HG02763 (cell line): ENCODE data around the gene EFNA4.

Source experiments
- ATAC-seq: cut with Tn5 transposase; IDR thresholded peaks from one replicate; pipeline ENCODE4 v1.9.1; 2021; ENCODE audit warnings: mild to moderate bottlenecking, moderate library complexity; ENCODE audit not compliant: unreplicated experiment

EFNA4 gene

DNA sequence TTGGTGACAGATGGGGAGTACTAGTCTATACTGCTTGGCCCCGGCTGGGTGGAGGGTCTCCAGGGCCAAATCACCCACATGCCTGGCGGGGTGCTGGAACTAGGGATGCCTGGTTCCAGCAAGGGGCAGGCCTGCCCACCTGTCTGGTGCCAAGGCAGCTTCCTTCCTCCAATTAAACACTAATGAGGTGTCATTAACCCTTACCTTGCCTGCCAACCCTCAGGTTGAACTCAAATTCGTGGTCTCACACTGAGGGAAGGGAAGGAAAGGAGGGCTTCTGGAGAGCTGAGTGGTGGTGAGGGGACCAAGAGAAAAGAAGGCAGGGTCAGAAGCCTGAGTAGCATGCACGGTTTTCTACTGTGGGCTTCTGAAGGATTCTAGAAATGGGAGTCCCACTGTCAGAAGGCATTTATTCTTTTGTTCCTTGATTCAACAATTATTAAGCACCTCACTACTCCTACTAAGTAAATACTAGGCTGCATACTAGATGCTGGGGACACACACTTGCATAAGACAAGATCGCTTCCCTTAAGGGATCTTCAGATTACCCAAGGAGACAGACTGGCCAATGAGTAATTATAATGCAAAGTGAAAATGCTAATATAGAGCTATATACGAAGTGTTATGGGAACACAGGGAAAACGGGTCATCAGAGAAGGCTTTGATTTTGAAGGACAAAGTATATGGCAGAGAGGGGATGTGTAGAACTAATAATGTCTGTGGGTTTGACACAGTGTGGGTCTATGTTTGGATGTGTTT, 9.2 kb downstream of the EFNA4 start:
- ATAC-seq, result no peak

DNA sequence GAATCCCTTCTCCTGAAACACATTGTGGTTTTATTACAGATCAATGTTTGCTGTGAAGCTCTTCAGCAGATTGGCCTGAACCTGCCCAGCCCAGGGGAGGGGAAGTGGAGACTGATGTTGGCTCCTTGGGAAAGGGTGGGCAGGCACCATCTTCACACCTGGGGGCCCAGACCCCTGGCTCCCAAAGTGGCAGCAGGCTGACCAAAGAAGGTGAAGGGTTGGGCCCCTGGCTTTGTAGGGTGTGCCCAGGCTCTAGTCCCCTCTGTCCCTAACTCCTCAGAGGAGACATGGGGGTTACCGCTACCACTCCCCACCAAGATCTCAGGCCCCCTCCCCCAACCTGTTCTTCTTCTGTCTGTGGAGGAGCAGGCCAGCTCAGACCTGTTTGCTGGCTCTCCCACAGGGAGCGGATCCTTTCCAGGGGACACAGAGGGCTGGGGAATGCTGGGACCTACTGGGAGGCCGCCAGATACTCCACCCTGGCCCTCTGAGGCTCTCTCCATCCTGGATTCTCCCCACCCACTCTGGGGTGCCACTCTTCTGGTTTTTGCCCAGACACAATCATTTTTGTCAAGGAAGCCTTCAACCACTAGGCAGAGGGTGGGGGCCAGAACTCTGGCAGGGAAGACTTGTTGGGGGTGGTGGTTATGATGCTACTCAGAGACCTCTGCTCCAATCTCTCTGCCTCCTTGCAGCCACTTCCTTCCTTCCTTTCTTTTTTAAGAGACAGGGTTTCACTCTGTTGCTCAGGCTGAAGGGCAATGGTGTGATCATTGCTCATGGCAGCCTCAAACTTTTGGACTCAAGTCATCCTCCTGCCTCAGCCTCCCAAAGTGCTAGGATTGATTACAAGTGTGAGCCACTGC, 10.1 kb downstream of the EFNA4 start:
- no peak for ATAC-seq

DNA sequence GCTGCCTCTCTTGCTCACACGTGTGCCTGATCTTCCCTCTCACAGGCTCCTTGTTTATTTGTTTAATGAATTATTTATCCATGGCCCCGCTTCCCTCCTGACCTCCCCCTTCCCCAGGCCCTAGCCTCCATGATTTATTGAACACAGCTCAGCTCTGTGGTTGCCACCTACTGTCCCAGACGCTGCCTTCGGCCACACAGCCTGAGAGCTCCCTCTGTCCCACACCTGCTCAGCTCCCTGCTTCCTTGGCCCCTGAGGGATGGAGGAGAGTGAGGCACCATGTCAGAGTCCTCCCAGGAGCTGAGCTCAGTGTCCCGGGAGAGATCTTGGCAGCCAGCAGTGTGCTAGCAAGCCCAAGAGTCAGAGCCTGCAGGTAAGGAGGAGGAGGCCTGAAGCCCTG, 12.0 kb downstream of the EFNA4 start:
- ATAC-seq, result no peak

DNA sequence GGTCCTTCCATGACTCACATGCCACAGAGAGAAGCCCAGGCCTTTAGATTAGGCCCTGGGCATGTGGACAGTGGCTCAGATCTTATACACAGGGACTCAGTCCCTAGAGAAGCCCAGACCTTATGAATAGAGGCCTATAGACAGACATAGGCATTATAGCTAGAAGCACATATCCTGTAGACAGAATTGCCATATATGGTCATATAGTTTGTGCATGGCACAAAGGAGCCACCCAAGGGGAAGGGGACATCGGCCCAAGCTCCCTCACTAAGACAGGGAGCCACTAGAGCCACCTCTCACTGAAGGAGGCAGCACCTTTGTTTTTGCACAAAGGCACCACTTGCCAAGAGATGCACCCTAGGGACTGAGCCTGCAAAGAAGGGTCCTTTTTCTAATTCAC, 12.8 kb downstream of the EFNA4 start:
- no peak for ATAC-seq

DNA sequence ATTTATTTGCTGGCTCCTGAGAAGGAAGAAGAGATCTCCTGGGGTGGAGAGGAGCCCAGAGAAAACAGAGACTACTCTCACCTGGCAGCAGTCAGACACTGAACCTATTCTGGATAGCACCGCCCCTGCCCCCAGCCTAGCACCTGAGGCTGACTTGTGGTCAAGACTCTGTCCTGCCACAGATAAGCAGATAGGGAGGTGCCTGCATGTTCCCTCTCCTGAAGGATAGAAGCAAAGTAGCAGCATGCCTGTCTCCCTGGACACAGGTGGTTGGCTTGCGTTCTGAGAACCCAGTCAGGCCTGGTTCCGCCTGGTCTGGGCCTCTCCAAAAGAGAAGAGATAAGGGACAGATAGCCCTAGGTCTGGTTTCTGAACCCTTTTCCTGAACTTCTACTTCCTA, 13.8 kb downstream of the EFNA4 start:
- no peak for ATAC-seq

DNA sequence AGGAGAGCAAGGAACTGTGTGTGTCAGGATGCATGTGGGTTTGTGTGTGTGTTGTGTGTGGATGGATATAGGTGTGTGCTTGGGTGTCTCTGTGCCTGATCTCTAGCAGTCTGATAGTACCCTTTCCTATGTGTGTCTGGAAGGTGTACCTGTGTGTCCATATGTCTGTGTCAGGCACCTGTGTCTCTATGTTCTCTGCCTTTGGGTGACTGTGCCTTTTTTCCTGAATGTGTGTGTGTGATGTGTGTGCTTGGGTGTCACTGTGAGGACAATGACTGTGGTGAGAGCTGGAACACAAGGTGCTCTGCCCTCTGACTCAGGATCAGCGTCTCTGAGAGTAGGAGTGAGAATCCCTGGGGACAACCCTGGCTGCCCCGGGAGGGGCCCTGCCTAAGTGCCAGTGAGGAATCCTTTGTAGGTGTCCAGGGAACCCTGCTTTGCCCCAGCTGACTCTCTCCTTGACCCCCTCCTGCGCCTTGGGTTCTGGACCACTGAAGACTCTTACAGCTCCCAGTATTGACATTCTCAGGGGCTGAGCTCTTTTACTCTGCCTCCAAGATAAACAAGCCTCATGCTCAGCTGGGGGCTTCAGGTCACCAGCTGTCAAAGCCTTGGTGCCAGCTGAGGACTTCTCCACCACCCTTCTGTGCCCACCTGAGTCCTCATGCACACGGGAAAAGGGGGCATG, 14.4 kb downstream of the EFNA4 start:
- ATAC-seq, result no peak

DNA sequence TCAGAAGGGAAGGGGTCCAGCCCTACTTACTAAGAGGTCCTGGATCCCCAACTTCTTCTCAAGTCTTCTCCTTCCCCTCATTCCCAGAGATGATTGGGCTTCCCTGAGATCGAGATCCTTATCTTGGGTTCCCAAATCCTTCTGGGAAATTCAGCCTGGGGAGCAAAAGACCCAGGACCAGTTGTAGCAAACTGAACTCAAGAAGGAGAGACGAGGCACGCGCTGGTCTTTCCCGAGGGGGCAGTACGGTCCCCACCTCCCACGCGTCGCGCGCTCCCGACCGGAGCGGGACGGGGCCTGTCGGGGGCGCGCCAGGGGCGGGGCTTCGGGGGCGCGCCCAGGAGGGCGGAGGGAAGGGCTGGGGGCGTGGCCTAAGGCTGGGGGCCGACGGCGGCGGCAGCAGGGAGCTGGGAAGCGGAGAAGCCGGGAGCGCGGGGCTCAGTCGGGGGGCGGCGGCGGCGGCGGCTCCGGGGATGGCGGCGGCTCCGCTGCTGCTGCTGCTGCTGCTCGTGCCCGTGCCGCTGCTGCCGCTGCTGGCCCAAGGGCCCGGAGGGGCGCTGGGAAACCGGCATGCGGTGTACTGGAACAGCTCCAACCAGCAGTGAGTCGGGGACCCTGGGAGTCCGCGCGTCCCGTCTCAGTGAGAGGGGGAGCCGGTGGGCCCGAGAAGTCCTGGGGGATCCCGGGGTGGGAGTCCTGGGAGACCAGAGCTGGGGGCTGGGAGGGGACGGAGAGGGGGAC, 15.1 kb downstream of the EFNA4 start, which contains the start of gene EFNA3:
TSS of gene EFNA3 (plus strand) at position 369 of the 741 bp plus-strand sequence. CDS start at position 474, 105 bp downstream.
- no peak for ATAC-seq

DNA sequence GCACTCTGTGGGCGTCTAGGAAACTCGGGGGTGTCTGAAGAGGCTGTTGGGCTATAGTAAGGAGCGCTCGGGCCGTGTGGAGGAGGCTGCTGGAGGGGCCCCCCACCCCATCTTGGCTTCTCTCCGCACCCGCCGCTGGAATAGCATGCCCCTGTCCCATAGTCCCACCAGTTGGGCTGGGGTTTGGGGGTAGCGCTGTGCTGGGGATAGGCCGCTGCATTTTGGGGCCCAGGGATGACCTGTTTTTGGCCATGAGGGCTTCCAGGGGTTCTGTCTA, 15.6 kb downstream of the EFNA4 start:
- ATAC-seq, result no peak

DNA sequence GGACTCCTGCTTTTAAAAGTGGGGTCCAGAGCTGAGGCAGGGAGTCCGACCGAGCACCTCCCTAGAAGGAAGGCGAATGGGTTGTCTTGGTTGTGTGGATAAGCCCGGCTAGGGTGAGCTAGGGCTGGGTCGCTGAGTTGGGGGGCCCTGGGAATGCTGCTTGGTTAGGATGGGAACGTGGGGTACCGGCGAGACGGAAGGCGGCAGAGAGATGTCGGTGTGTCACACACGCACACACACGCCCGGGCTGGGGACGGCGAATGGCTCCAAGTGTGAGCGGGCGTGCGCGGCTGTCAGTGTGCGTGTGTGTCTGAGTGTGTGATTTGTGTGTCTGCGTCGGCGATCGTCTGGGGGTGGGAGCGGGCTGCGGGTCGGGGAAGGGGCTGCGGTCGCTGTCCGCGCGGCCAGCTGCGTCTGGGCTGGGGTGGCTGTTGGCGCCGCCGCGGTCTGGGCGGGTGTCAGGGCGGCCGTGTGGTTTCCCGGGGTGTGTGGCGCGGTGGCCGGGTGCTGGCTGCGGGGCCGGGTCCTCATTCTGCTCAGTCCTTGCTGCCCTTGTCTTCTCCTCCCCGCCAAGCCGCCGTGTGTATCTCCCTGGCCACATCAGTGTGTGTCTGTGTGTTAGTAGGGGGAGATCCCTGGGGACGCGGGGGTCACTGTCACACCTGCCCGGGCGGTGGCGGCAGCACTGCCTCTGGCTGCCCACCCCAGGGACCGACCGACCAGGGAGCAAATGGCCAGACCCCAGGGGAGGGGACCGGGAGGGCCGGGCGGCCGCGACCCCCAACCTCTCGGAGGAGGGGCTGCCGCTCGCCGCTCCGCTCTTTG, 16.2 kb downstream of the EFNA4 start:
- no peak for ATAC-seq

DNA sequence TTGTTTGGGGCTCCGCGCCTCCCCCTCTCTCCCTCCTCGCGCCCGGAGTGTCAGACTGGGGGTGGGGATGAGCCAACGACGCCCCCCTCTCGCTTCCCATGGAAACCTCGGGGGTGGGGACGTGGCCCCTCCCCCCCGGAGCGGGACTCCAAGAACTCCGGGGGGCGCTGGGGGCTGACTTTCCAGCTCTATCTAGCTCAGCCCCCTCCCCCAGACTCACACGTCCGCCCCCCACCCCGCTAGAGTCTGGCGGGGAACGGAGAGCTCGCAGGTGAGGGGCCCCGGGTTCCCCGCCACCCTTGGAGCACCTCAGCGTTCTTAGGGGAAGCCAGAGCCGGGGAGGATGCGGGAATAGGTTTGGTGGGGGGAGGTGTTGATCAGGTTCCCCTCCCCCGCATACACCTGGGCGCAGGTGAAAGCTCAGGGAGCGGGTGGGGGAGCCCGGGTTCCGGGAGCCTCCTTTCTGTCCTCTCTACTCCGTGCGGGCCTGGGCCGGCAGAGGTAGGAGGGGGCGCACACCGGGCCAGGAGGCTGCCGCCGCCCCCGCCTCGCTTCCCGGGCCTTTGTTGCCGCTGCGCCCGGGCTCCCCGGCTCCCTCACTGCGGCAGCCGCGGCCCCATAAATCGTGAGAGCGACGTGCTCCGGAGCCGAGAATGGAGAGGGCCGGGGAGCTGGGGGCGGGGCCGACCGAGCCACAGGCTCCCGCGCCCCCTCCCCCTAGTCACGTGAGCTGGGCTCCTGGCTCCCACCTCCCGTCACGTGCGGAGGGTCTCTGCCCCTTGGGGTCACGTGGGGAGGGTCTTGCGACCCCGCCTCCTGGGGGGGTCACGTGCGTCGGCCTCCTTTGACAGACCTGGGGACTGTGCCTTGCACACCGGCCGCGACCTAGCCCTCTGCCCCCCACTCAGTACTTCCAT, 17.0 kb downstream of the EFNA4 start:
- no peak for ATAC-seq

DNA sequence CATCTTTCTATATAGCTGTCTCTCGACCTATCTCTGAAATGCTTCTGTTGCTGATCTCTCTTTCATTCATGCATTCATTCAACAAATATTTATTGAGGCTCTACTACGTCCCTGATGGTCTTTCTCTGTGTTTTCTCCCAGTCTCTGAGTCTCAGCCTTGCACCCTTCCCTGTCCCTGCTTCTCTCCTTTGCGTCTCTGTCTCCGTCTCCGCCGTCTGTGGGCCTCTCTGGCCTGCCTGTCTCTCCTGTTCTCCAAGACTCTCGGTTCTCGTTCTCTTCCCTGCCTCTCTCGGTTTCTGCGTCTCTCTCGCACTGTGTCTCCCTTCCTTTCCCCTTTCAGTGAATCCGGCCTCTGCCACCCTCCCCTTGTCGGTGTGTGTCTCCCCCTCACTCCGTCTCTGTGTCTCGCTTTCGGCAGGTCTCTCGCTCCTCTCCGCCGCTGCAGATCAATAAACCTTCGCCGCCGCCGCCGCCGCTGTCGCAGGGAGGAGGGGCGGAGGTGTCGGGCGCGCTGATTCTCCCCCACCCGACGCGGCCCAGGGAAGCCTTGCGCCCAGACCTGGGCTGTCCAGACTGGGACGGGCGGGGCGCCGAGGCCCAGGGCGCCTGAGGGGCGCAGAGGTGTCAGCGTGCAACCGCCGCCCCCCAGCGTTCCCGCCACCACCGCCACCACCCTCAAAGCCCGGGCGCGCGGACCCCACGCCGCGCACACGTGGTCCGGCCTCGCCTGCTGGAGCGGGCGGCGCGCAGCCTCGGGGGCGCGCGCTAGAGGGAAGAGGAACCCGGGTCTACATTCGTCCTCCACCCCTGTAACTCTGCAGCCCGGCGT, 18.1 kb downstream of the EFNA4 start:
- ATAC-seq, result no peak

DNA sequence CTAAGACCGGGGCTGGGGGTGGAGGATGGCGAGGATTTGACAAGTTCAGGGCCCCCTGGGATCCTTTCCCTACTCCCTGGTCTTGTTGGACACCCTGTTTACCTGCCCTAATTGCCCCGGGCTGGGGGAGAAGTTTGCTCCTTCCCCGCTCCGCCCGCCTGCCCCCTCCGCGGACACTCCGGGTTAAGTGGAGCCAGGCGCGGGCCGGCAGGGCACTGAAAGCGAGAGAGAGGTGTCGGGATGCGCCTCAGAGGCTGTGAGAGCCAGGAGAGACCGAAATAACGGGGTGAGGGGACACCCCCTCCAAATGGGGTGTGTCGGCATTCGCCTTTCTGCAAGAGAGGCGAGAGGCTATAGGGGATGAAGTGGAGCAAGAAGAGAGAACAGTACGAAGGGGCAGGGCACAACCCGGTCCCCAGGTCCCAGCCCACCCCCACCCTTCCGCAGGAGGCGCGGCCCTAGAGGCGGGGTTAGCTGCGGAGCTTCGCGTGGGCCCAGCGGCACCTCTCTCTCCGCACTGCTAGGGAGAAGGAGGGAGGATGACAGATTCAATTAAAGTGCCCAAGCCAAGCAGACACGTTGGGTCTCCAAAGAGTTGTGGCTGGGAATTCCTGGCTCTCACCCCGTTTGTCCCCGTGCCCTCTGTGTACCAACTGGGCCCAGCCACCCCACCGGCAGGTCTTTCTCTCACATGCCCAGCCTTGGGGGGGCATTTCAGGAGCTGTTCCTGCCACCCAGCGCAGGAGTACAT, 18.9 kb downstream of the EFNA4 start:
- ATAC-seq, result no peak

DNA sequence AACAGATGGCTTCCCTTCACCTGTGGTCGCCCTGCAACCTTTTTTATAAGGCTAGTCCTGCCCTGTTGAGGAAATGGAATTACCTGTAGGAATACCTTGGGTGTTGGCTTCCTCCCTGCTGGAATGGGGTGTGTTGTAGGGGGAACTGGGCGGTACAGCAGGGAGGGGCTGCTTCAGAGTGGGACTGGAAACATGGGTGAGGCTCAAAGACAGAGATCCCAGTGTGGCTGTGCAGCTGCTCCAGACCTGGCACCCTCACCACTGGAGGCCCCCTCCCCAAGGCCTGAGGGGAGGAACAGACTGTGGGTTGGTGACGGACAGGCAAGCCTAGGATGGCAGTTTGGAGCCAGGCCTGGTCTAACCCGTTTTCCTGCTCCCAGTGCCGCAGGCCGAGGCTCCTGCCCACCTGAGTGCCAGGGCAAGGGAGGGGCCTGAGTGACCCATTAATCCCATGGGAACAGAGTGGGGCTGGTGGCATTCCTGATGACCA, 19.6 kb downstream of the EFNA4 start:
- no peak for ATAC-seq

DNA sequence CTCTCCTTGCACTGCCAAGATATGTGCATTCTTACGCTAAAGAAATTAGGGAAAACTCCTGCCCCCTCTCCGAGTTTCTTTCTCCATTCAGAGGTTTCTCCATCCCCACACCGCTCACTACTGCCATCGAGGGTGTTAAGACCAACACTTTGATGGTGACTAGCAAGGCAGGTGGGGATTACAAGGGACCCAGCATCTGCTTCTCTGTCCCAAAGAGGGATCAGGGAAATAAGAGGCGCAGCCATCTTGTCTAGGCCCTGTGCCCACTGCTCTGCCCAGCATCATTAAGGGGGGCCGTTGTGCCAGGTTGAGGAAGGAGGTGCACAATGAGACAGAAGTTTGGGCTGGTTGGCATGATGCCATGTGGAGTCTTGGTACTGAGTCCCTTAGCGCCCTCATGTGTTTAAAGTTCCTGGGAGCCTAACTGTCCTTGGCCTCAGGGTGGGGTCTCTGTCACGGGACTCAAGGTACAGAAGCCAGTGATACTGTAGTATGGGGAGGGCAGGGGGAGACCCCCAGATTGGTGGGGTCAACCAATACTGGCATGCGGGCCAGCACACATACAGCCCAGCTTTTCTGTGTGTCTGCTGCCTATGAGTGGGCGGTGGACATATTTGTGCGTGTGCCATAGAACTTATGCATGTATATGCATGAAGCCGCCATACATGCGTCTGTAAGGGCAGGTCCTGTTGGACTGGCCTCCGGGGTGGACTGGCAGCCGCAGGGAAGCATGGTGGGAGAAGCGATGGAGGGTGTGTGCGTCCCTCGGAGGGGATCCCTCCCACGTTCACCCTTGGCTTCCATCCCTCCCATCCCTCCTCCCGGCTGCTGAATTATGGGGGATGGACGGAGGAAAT, 20.6 kb downstream of the EFNA4 start:
- ATAC-seq, result no peak

DNA sequence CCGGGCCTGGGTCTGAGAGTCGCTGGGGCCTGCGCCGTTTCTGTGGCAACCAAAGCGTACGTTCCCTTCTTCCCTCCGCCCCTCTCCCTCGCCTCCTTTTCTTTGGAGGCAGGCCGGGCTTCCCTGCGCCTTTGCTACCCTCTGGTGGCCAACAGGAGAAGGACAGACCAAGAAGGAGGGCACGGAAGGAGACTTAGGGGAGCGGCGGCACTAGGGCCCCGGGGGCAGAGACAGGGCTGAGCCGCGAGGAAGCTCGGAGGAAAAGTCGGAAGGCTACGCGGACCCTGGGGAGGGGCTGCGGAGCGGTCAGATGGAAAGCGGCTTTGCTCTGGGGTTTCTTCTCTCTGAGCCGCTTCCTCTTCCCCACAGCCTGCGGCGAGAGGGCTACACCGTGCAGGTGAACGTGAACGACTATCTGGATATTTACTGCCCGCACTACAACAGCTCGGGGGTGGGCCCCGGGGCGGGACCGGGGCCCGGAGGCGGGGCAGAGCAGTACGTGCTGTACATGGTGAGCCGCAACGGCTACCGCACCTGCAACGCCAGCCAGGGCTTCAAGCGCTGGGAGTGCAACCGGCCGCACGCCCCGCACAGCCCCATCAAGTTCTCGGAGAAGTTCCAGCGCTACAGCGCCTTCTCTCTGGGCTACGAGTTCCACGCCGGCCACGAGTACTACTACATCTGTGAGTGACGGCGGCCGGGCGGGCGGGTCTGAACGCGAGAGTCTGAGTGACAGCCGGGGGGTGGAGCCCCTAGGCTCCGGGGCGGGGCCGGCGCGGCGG, 21.4 kb downstream of the EFNA4 start:
- ATAC-seq, result peak; percentile 68
